Spinal cord (tissue), 10 donors: ENCODE results near the gene PARD3. TPM values are rescaled to one million over a fixed set of nuclear protein-coding genes. Genes with fewer than 3 reads are reported as not detected.

ENCODE experiments used
- DNase-seq, 6 donors: peaks; one replicate each; pipeline versions ENCODE4 v3.0.0 to v3.0.0-alpha.2; 2013 to 2015; ENCODE audit warnings: low spot score in 6 of 6, low read depth in 4 of 6
- H3K27ac ChIP-seq: one replicate; pipeline ENCODE4 v1.5.1; 2013; ENCODE audit warnings: low read depth, low read length, control low read depth
- H3K27me3 ChIP-seq: one replicate; pipeline ENCODE4 v1.6.1; 2013; ENCODE audit warnings: low read length; ENCODE audit not compliant: control insufficient read depth, insufficient read depth
- H3K36me3 ChIP-seq: one replicate; pipeline ENCODE4 v1.6.1; 2013; ENCODE audit warnings: low read length; ENCODE audit not compliant: control insufficient read depth, insufficient read depth
- H3K4me1 ChIP-seq: one replicate; pipeline ENCODE4 v1.6.1; 2013; ENCODE audit warnings: low read length; ENCODE audit not compliant: control insufficient read depth, insufficient read depth
- H3K4me3 ChIP-seq: one replicate; pipeline ENCODE4 v1.5.1; 2013; ENCODE audit warnings: low read depth, low read length, control low read depth
- H3K9me3 ChIP-seq: one replicate; pipeline ENCODE4 v1.6.1; 2013; ENCODE audit warnings: low read length; ENCODE audit not compliant: control insufficient read depth, insufficient read depth
- WGBS: methylation state at CpG from one replicate; pipeline ENCODE4 v1.1.5; 2013; ENCODE audit warnings: missing lambda C conversion rate; ENCODE audit not compliant: insufficient coverage; 5-methylcytosine and 5-hydroxymethylcytosine counted together
- polyA plus RNA-seq, 2 donors: library from polyadenylated mRNA; unstranded; fragments of 120-200 nt; gene quantifications; one replicate each; pipeline ENCODE4 v1.2.1, GENCODE V29; 2013; ENCODE audit not compliant: insufficient read length in 2 of 2
- total RNA-seq, 2 donors: library from RNA; depleted of rRNA in 1 of 2; stranded (reverse); fragments of 120-200 nt in 1 of 2; fragments of >200 nt in 1 of 2; gene quantifications; one replicate each; pipeline versions ENCODE4 v1.2.3 to v1.2.4, GENCODE V29; 2013 to 2014
- donor health status: healthy.

The PARD3 gene
- total and polyA plus RNA-seq, 4 donors = 29.5 to 94.3 (median 47.1) TPM

GRCh38 chr10:34507217-34507616 is 307.9 kb downstream of the PARD3 start:
- Histone ChIP-seq H3K4me1 (no peaks in the 10 kb centered on the region), H3K4me3 (no peak overlapping the region), H3K27ac (no peak overlapping the region), H3K27me3 (no peaks in the 10 kb centered on the region), H3K36me3 (no peaks in the 10 kb centered on the region), H3K9me3 (no peaks in the 10 kb centered on the region)
- no CpG with 5 or more reads among the region's 3 CpGs for WGBS
- peak in 2 of 6 donors; percentile 25 to 67 for DNase-seq

- Histone ChIP-seq H3K27ac (no peak overlapping the region), H3K36me3 (no peaks in the 10 kb centered on the region), H3K4me3 (no peak overlapping the region), H3K4me1 (no peaks in the 10 kb centered on the region), H3K9me3 (no peaks in the 10 kb centered on the region), H3K27me3 (no peaks in the 10 kb centered on the region)
- DNase-seq = peak in 3 of 6 donors; percentile 32 to 95 (median 54)
- 53% methylated on average over 4 of the region's 5 CpGs for WGBS
These were observed 308.3 kb downstream of the PARD3 start for GRCh38 chr10:34506786-34507185.

GRCh38 chr10:34505338-34505737 is 309.8 kb downstream of the PARD3 start:
- H3K27ac ChIP-seq = no peak overlapping the region
- H3K36me3 ChIP-seq = no peaks in the 10 kb centered on the region
- no peaks in the 10 kb centered on the region for H3K4me1 ChIP-seq
- 80% methylated on average over 2 of the region's 2 CpGs for WGBS
- no peaks in the 10 kb centered on the region for H3K9me3 ChIP-seq
- no peak for DNase-seq
- no peak overlapping the region for H3K4me3 ChIP-seq
- H3K27me3 ChIP-seq = no peaks in the 10 kb centered on the region

- Histone ChIP-seq H3K36me3 (no peaks in the 10 kb centered on the region), H3K27ac (no peak overlapping the region), H3K9me3 (no peaks in the 10 kb centered on the region), H3K27me3 (no peaks in the 10 kb centered on the region), H3K4me1 (no peaks in the 10 kb centered on the region), H3K4me3 (no peak overlapping the region)
- WGBS = no CpG with 5 or more reads among the region's 3 CpGs
- no peak for DNase-seq
These were observed 310.6 kb downstream of the PARD3 start for GRCh38 chr10:34504534-34504933.

GRCh38 chr10:34503704-34504103 is 311.4 kb downstream of the PARD3 start:
- H3K27ac ChIP-seq = no peak overlapping the region
- 80% methylated on average over 1 of the region's 2 CpGs for WGBS
- H3K4me3 ChIP-seq = no peak overlapping the region
- no peaks in the 10 kb centered on the region for H3K27me3 ChIP-seq
- no peak for DNase-seq
- no peaks in the 10 kb centered on the region for H3K4me1 ChIP-seq
- no peaks in the 10 kb centered on the region for H3K36me3 ChIP-seq
- H3K9me3 ChIP-seq = no peaks in the 10 kb centered on the region

- no peaks in the 10 kb centered on the region for H3K27me3 ChIP-seq
- H3K4me3 ChIP-seq = no peak overlapping the region
- WGBS = 50% methylated on average over 1 of the region's 3 CpGs
- DNase-seq = no peak
- H3K4me1 ChIP-seq = no peaks in the 10 kb centered on the region
- H3K9me3 ChIP-seq = no peaks in the 10 kb centered on the region
- no peaks in the 10 kb centered on the region for H3K36me3 ChIP-seq
- H3K27ac ChIP-seq = no peak overlapping the region
These were observed 315.4 kb downstream of the PARD3 start for GRCh38 chr10:34499612-34500279.

GRCh38 chr10:34498821-34499220 is 316.3 kb downstream of the PARD3 start:
- H3K36me3 ChIP-seq = no peaks in the 10 kb centered on the region
- H3K27ac ChIP-seq = no peak overlapping the region
- H3K27me3 ChIP-seq = no peaks in the 10 kb centered on the region
- H3K9me3 ChIP-seq = no peaks in the 10 kb centered on the region
- no peaks in the 10 kb centered on the region for H3K4me1 ChIP-seq
- no CpG with 5 or more reads among the region's 1 CpG for WGBS
- DNase-seq = no peak
- no peak overlapping the region for H3K4me3 ChIP-seq

- 92% methylated on average over 2 of the region's 2 CpGs for WGBS
- no peak for DNase-seq
- Histone ChIP-seq H3K4me1 (no peaks in the 10 kb centered on the region), H3K4me3 (no peak overlapping the region), H3K27me3 (no peaks in the 10 kb centered on the region), H3K36me3 (no peaks in the 10 kb centered on the region), H3K27ac (no peak overlapping the region), H3K9me3 (no peaks in the 10 kb centered on the region)
These were observed 319.2 kb downstream of the PARD3 start for GRCh38 chr10:34495938-34496337.

GRCh38 chr10:34494012-34494411 is 321.1 kb downstream of the PARD3 start:
- Histone ChIP-seq H3K27me3 (no peaks in the 10 kb centered on the region), H3K4me3 (no peak overlapping the region), H3K27ac (no peak overlapping the region), H3K9me3 (no peaks in the 10 kb centered on the region), H3K4me1 (no peaks in the 10 kb centered on the region), H3K36me3 (no peaks in the 10 kb centered on the region)
- WGBS = 100% methylated on average over 4 of the region's 5 CpGs
- DNase-seq = no peak

- Histone ChIP-seq H3K4me1 (no peaks in the 10 kb centered on the region), H3K27ac (no peak overlapping the region), H3K4me3 (no peak overlapping the region), H3K27me3 (no peaks in the 10 kb centered on the region), H3K9me3 (no peaks in the 10 kb centered on the region), H3K36me3 (peaks cover 5% of the 10 kb centered on the region)
- DNase-seq = peak in 2 of 6 donors; percentile 18 to 75
- WGBS = 47% methylated on average over 4 of the region's 7 CpGs
These were observed 323.0 kb downstream of the PARD3 start for GRCh38 chr10:34492081-34492480.
